Astrocyte (in vitro differentiated cells and primary cell): ENCODE measurements around the gene TMEM98. TPM values are rescaled to one million over a fixed set of nuclear protein-coding genes. Genes with fewer than 3 reads are reported as not detected.

ENCODE experiments used
- total RNA-seq: library from RNA; stranded (reverse); gene quantifications from 2 replicates; pipeline ENCODE4 v1.2.1, GENCODE V29; 2021

Gene TMEM98
- total RNA-seq, 1 donor from 2014 or later, result 62.6 TPM

Other genes starting within 250 kb of the TMEM98 start
- 18.0 and 23.5 TPM in 2 replicates for gene MYO1D, start 51.0 kb upstream of the TMEM98 start, total RNA-seq
- gene SPACA3, start 63.7 kb downstream of the TMEM98 start, total RNA-seq, result not detected in 2 replicates